Measurements from ENCODE around the gene SSX2IP. TPM values are rescaled to one million over a fixed set of nuclear protein-coding genes. Genes with fewer than 3 reads are reported as not detected.

SSX2IP gene
- total and polyA plus RNA-seq, 2 experiments from 2014 or later = 26.5 to 38.0 TPM

GRCh38 chr1:84635429-84635828 is 54.8 kb downstream of the SSX2IP start:
- Histone ChIP-seq H3K36me3 (replicated peaks; ENCODE audit: insufficient read depth, low read depth) (no peaks in the 10 kb centered on the region), H3K9me3 (ENCODE audit: low read depth) (no peaks in the 10 kb centered on the region), H4K20me1 (ENCODE audit: insufficient read depth, poor library complexity, severe bottlenecking) (no peaks in the 10 kb centered on the region), H3K4me2 (no peak overlapping the region), H3K27me3 (no peaks in the 10 kb centered on the region), H3K4me3 (no peak overlapping the region), H3K4me1 (ENCODE audit: insufficient read depth) (peaks cover 17% of the 10 kb centered on the region), H3K27ac (peak overlapping the region; percentile 87), H2AFZ (no peak overlapping the region), H3K9me2 (replicated peaks; ENCODE audit: insufficient read depth) (no peaks in the 10 kb centered on the region), H3K79me2 (no peaks in the 10 kb centered on the region)
- DNase-seq (ENCODE audit: low spot score) = no peak
- TF ChIP-seq EZH2 (IDR thresholded peaks at IDR 0.05; ENCODE audit: borderline replicate concordance) = no peak
- no peak for TF ChIP-seq CTCF (IDR thresholded peaks at IDR 0.05; ENCODE audit: poor library complexity)
- TF ChIP-seq EZH2phosphoT487 (IDR thresholded peaks at IDR 0.05; ENCODE audit: low read depth, severe bottlenecking, unreplicated experiment) = no peak
- 78% methylated on average over 2 of the region's 2 CpGs for WGBS (ENCODE audit: low lambda C conversion rate, missing lambda C conversion rate)

- no peak for TF ChIP-seq EZH2phosphoT487 (IDR thresholded peaks at IDR 0.05; ENCODE audit: low read depth, severe bottlenecking, unreplicated experiment)
- TF ChIP-seq CTCF (IDR thresholded peaks at IDR 0.05; ENCODE audit: poor library complexity) = no peak
- TF ChIP-seq EZH2 (IDR thresholded peaks at IDR 0.05; ENCODE audit: borderline replicate concordance) = no peak
- H3K9me3 ChIP-seq (ENCODE audit: low read depth) = no peaks in the 10 kb centered on the region
- H3K36me3 ChIP-seq (replicated peaks; ENCODE audit: insufficient read depth, low read depth) = no peaks in the 10 kb centered on the region
- peak overlapping the region; percentile 39 for H3K4me2 ChIP-seq
- H4K20me1 ChIP-seq (ENCODE audit: insufficient read depth, poor library complexity, severe bottlenecking) = no peaks in the 10 kb centered on the region
- peaks cover 17% of the 10 kb centered on the region for H3K4me1 ChIP-seq (ENCODE audit: insufficient read depth)
- no peaks in the 10 kb centered on the region for H3K9me2 ChIP-seq (replicated peaks; ENCODE audit: insufficient read depth)
- peak; percentile 69 for DNase-seq (ENCODE audit: low spot score)
- 34% methylated on average over 5 of the region's 5 CpGs for WGBS (ENCODE audit: low lambda C conversion rate, missing lambda C conversion rate)
- no peak overlapping the region for H2AFZ ChIP-seq
- no peaks in the 10 kb centered on the region for H3K79me2 ChIP-seq
- H3K27ac ChIP-seq = peak overlapping the region; percentile 87
- no peak overlapping the region for H3K4me3 ChIP-seq
- no peaks in the 10 kb centered on the region for H3K27me3 ChIP-seq
These were observed 55.6 kb downstream of the SSX2IP start for GRCh38 chr1:84634536-84635205.

GRCh38 chr1:84632673-84633434 is 57.4 kb downstream of the SSX2IP start:
- H3K27ac ChIP-seq = peak overlapping the region; percentile 87
- 42% methylated on average over 2 of the region's 2 CpGs for WGBS (ENCODE audit: low lambda C conversion rate, missing lambda C conversion rate)
- DNase-seq (ENCODE audit: low spot score) = peak; percentile 60

More at GRCh38 chr1:84632673-84633434, 57.4 kb downstream of the SSX2IP start:
- Histone ChIP-seq H3K4me3 (no peak overlapping the region), H3K27me3 (no peaks in the 10 kb centered on the region), H3K4me2 (peak overlapping the region; percentile 29), H4K20me1 (ENCODE audit: insufficient read depth, poor library complexity, severe bottlenecking) (no peaks in the 10 kb centered on the region), H2AFZ (no peak overlapping the region), H3K36me3 (replicated peaks; ENCODE audit: insufficient read depth, low read depth) (no peaks in the 10 kb centered on the region), H3K9me3 (ENCODE audit: low read depth) (no peaks in the 10 kb centered on the region), H3K79me2 (no peaks in the 10 kb centered on the region), H3K4me1 (ENCODE audit: insufficient read depth) (peaks cover 17% of the 10 kb centered on the region), H3K9me2 (replicated peaks; ENCODE audit: insufficient read depth) (no peaks in the 10 kb centered on the region)
- no peak for TF ChIP-seq EZH2 (IDR thresholded peaks at IDR 0.05; ENCODE audit: borderline replicate concordance)
- no peak for TF ChIP-seq CTCF (IDR thresholded peaks at IDR 0.05; ENCODE audit: poor library complexity)
- no peak for TF ChIP-seq EZH2phosphoT487 (IDR thresholded peaks at IDR 0.05; ENCODE audit: low read depth, severe bottlenecking, unreplicated experiment)

All from hepatocyte (in vitro differentiated cells).